B cell (primary cell): Measurements from ENCODE around the gene PTCD1. TPM values are rescaled to one million over a fixed set of nuclear protein-coding genes. Genes with fewer than 3 reads are reported as not detected.

Experiments used
- ATAC-seq: fragments of 200-7000 bp; cut with Tn5 transposase; one replicate; pipeline ENCODE4 v1.10.0; 2021; ENCODE audit warnings: low read depth, mild to moderate bottlenecking, moderate number of reproducible peaks, moderate library complexity
- CTCF ChIA-PET: fragments of 350-600 bp; sonication (Branson Sonifier 250); formaldehyde crosslinking; loops from one replicate; lab custom pipeline; 2021; ENCODE audit warnings: antibody characterized with exemption, inconsistent platforms; lab: Charles Lee
- POLR2A ChIA-PET: fragments of 350-600 bp; sonication (Branson Sonifier 250); formaldehyde crosslinking; loops from one replicate; lab custom pipeline; 2021; ENCODE audit warnings: antibody characterized with exemption; lab: Charles Lee
- DNase-seq: peaks from one replicate; pipeline ENCODE4 v3.0.0; 2013
- H2AFZ ChIP-seq: 2 replicates; pipeline ENCODE4 v1.6.1; 2012; ENCODE audit warnings: mild to moderate bottlenecking, low read depth, low read length; ENCODE audit not compliant: insufficient read depth, poor library complexity, severe bottlenecking
- H3K27ac ChIP-seq, 2 donors: 1 replicate in 1 of 2; 2 replicates in 1 of 2; pipeline ENCODE4 v1.5.1; 2012 to 2013; ENCODE audit warnings: low read length in 2 of 2, mild to moderate bottlenecking in 2 of 2, moderate library complexity in 1 of 2
- H3K27me3 ChIP-seq, 4 experiments: fragments of 200-600 bp in 1 of 4; sonication (generic) in 1 of 4; replicated peaks in 1 of 4; 1 replicate in 2 of 4; 2 replicates in 2 of 4; pipeline versions ENCODE4 v1.6.1 to v1.7.0; 2013 to 2016; ENCODE audit warnings: low read length in 3 of 4, mild to moderate bottlenecking in 2 of 4, mixed read lengths in 1 of 4, moderate library complexity in 1 of 4; ENCODE audit not compliant: insufficient read depth in 4 of 4, control insufficient read depth in 3 of 4; ENCODE audit errors: control extremely low read depth in 1 of 4
- H3K36me3 ChIP-seq, 2 experiments: replicated peaks in 1 of 2; 1 replicate in 1 of 2; 2 replicates in 1 of 2; pipeline versions ENCODE4 v1.6.1 to v1.7.1; 2013; ENCODE audit warnings: low read length in 1 of 2; ENCODE audit not compliant: insufficient read depth in 2 of 2, control insufficient read depth in 1 of 2; ENCODE audit errors: control extremely low read depth in 1 of 2, extremely low read depth in 1 of 2
- H3K4me1 ChIP-seq, 2 donors: fragments of 200-600 bp in 1 of 2; sonication (generic) in 1 of 2; 1 replicate in 1 of 2; 2 replicates in 1 of 2; pipeline versions ENCODE4 v1.5.1 to v1.6.1; 2013 to 2017; ENCODE audit warnings: low read length in 2 of 2; ENCODE audit not compliant: control insufficient read depth in 2 of 2, insufficient read depth in 2 of 2
- H3K4me2 ChIP-seq: replicated peaks from 2 replicates; pipeline ENCODE3; 2012; ENCODE audit warnings: mild to moderate bottlenecking, low read depth, low read length; ENCODE audit not compliant: poor library complexity, severe bottlenecking
- H3K4me3 ChIP-seq, 5 experiments: fragments of 200-600 bp in 1 of 5; sonication (generic) in 1 of 5; 1 replicate in 3 of 5; 2 replicates in 2 of 5; pipeline versions ENCODE4 v1.5.1 to v1.7.0; 2011 to 2016; ENCODE audit warnings: low read length in 4 of 5, mild to moderate bottlenecking in 4 of 5, low read depth in 2 of 5, control low read depth in 1 of 5, moderate library complexity in 1 of 5; ENCODE audit not compliant: insufficient read depth in 1 of 5; ENCODE audit errors: control extremely low read depth in 1 of 5, extremely low read depth in 1 of 5
- H3K79me2 ChIP-seq: fragments of 200-600 bp; sonication (generic); one replicate; pipeline ENCODE4 v1.6.0; 2016; ENCODE audit warnings: low read length; ENCODE audit not compliant: control insufficient read depth, insufficient read depth
- H3K9ac ChIP-seq: fragments of 200-600 bp; sonication (generic); 2 replicates; pipeline ENCODE4 v1.6.1; 2017; ENCODE audit warnings: mild to moderate bottlenecking, low read length, moderate library complexity
- H3K9me3 ChIP-seq, 3 donors: one replicate each; pipeline versions ENCODE4 v1.6.1 to v1.7.1; 2013; ENCODE audit warnings: low read length in 2 of 3; ENCODE audit not compliant: control insufficient read depth in 2 of 3, insufficient read depth in 1 of 3; ENCODE audit errors: control extremely low read depth in 1 of 3
- H4K20me1 ChIP-seq: 2 replicates; pipeline ENCODE4 v1.6.0; 2012; ENCODE audit warnings: mild to moderate bottlenecking, low read length; ENCODE audit not compliant: insufficient read depth, control insufficient read depth, poor library complexity, severe bottlenecking
- H3K27ac Mint-ChIP-seq: one replicate; pipeline ENCODE4 v1.8.0; 2021; ENCODE audit warnings: mixed read lengths
- H3K27me3 Mint-ChIP-seq: one replicate; pipeline ENCODE4 v1.8.0; 2021; ENCODE audit warnings: mixed read lengths
- H3K4me1 Mint-ChIP-seq: one replicate; pipeline ENCODE4 v1.8.0; 2021; ENCODE audit warnings: mixed read lengths
- H3K4me3 Mint-ChIP-seq: one replicate; pipeline ENCODE4 v1.8.0; 2021; ENCODE audit warnings: mixed read lengths
- H3K9me3 Mint-ChIP-seq: one replicate; pipeline ENCODE4 v1.8.0; 2022; ENCODE audit warnings: mixed read lengths; ENCODE audit not compliant: insufficient read depth
- EZH2 ChIP-seq: IDR thresholded peaks from 2 replicates; pipeline ENCODE4 v1.6.1; 2012; ENCODE audit warnings: borderline replicate concordance, low read depth, mild to moderate bottlenecking, moderate library complexity, low read length; ENCODE audit not compliant: insufficient read depth, poor library complexity, severe bottlenecking
- WGBS: methylation state at CpG from one replicate; pipeline ENCODE4 v1.1.5; 2013; ENCODE audit warnings: missing lambda C conversion rate; ENCODE audit not compliant: insufficient coverage; 5-methylcytosine and 5-hydroxymethylcytosine counted together
- intact Hi-C: fragments of 100-400 bp; cut with micrococcal nuclease; formaldehyde crosslinking; loops from one replicate; pipeline ENCODE4 v1.10.0; 2022
- polyA plus RNA-seq: library from polyadenylated mRNA; depleted of rRNA; stranded (reverse); fragments of >200 nt; gene quantifications from 2 replicates; pipeline ENCODE4 v1.2.3, GENCODE V29; 2012
- total RNA-seq, 2 donors: library from RNA; stranded (reverse); fragments of 120-200 nt in 1 of 2; gene quantifications; 1 replicate in 1 of 2; 2 replicates in 1 of 2; pipeline versions ENCODE4 v1.2.3 to v1.2.4, GENCODE V29; 2013 to 2022
- TF ChIP-seq, protein P1 (sequence below): fragments of 200-600 bp; IDR thresholded peaks from one replicate; pipeline ENCODE4 v1.8.0; 2022; ENCODE audit warnings: antibody characterized with exemption, mild to moderate bottlenecking

Gene PTCD1
- total and polyA plus RNA-seq, 2 donors (not counting 1 experiment from before 2014, with no cell fraction given): 9.7 to 14.8 TPM

DNA sequence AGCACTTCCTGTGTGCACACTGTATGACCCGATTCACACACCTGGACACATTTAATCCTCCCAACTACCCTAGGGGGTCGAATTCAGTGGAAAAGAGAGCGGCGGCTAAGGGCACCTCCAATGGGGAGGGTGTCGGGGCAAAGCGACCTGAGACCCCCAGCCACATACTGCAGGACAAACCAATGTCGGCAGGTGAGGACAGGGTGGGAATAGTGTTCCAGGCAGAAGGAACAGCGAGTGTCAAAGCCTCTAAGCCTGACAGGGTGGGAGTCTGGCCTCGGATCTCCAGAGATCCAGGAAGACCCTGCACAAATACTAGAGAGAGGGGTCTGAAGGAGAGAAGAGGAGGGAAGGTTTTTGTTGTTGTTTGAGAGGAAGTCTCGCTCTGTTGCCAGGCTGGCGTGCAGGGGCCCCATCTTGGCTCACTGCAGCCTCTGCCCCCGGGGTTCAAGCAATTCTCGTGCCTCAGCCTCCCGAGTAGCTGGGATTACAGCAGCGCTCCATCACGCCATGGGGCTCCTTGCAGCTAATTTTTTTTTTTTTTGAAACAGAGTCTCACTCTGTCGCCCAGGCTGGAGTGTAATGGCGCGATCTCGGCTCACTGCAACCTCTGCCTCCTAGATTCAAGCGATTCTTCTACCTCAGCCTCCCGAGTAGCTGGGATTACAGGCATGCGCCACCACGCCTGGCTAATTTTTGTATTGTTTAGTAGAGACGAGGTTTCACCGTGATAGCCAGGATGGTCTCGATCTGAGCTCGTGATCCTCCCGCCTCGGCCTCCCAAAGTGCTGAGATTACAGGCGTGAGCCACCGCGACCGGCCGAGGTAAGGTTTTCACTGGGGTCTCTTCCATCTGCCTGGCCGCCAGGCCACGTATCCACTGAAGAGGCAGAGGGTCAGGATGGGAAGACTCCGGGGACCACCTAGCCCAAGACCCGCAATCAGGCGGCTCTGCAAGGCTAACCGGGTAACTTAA, 65.2 kb downstream of the PTCD1 start:
- Histone ChIP-seq H3K4me1 (peaks cover 29 to 34% of the 10 kb centered on the region in 2 donors), H3K36me3 (peaks cover 0 to 11% of the 10 kb centered on the region in 2 experiments), H3K9me3 (no peaks in the 10 kb centered on the region), H2AFZ (peak overlapping the region; percentile 92), H3K27me3 (no peaks in the 10 kb centered on the region), H3K79me2 (peaks cover 56% of the 10 kb centered on the region), H4K20me1 (peaks cover 38% of the 10 kb centered on the region), H3K4me2 (peak overlapping the region; percentile 94), H3K9ac (peak overlapping the region; percentile 74), H3K4me3 (peak overlapping the region; percentile 57 to 91 (median 78)), H3K27ac (peak overlapping the region in 1 of 2 donors; percentile 94)
- 83% methylated on average over 29 of the region's 41 CpGs for WGBS
- ATAC-seq (no peak), DNase-seq (no peak)
- H3K27me3 Mint-ChIP-seq: no peaks in the 10 kb centered on the region
- peaks cover 13% of the 10 kb centered on the region for H3K4me1 Mint-ChIP-seq
- H3K9me3 Mint-ChIP-seq: no peaks in the 10 kb centered on the region
- intact Hi-C loops: loop anchor here (1.0 to 10.0 kb wide), 7 partner anchors 20 to 229 kb away; partner anchors contain the start of genes ARPC1A, BUD31, CPSF4 and FAM200A
- CTCF ChIA-PET: interaction anchor here (0.8 to 1.2 kb wide), 4 partner anchors 12 to 13 kb away, joined by 3 to 4 read pairs (median 4); no protein-coding TSS in a partner anchor
- POLR2A ChIA-PET: interaction anchor here (0.7 to 4.0 kb wide), 4 partner anchors 35 to 482 kb away, joined by 3 to 33 read pairs (median 8); partner anchors contain the start of genes BUD31, PDAP1 and ZKSCAN5
- peak overlapping the region; percentile 84 for H3K4me3 Mint-ChIP-seq
- TF ChIP-seq EZH2: no peak
- TF ChIP-seq, protein P1, sequence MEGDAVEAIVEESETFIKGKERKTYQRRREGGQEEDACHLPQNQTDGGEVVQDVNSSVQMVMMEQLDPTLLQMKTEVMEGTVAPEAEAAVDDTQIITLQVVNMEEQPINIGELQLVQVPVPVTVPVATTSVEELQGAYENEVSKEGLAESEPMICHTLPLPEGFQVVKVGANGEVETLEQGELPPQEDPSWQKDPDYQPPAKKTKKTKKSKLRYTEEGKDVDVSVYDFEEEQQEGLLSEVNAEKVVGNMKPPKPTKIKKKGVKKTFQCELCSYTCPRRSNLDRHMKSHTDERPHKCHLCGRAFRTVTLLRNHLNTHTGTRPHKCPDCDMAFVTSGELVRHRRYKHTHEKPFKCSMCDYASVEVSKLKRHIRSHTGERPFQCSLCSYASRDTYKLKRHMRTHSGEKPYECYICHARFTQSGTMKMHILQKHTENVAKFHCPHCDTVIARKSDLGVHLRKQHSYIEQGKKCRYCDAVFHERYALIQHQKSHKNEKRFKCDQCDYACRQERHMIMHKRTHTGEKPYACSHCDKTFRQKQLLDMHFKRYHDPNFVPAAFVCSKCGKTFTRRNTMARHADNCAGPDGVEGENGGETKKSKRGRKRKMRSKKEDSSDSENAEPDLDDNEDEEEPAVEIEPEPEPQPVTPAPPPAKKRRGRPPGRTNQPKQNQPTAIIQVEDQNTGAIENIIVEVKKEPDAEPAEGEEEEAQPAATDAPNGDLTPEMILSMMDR: no peak
- peak overlapping the region; percentile 77 for H3K27ac Mint-ChIP-seq
